ENCODE measurements around the gene ITGB4.

The ITGB4 gene

DNA sequence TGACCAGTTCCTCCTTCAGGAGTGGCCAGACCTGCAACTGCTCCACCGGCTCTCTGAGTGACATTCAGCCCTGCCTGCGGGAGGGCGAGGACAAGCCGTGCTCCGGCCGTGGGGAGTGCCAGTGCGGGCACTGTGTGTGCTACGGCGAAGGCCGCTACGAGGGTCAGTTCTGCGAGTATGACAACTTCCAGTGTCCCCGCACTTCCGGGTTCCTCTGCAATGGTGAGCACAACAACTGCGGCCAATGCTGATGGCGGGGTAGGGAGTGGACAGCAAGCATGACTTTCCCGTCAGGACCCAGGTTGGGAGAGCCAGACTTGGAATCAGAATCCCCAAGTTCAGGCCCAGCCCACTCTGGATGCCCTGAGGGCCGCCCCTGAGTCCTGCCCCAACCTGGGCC is 12.2 kb downstream of the ITGB4 start:
- DNase-seq, result no peak

DNA sequence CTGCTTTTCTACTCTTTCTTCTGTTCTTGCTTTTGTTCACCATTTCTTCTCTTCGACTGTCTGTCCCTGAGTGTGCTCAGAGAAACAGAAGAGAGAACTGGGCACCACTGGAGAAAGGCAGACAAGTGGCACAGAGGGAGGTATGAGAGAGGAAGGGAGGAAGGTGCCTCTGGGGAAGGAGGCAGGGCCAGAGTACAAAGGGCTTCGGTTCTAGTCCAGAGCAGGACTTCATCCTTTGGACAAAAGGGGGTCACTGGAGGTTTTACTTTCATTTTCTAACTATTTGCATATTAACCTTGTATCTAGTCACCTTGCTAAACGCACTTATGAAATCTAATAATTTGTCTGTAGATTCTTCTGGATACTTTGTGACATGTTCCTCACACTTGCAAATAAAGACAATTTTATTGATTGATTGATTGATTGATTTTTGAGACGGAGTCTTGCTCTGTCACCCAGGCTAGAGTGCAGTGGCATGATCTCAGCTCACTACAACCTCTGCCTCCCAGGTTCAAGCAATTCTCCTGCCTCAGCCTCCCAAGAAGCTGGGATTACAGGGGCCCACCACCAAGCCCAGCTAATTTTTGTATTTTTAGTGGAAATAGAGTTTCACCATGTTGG is 13.5 kb downstream of the ITGB4 start:
- DNase-seq, result no peak

DNA sequence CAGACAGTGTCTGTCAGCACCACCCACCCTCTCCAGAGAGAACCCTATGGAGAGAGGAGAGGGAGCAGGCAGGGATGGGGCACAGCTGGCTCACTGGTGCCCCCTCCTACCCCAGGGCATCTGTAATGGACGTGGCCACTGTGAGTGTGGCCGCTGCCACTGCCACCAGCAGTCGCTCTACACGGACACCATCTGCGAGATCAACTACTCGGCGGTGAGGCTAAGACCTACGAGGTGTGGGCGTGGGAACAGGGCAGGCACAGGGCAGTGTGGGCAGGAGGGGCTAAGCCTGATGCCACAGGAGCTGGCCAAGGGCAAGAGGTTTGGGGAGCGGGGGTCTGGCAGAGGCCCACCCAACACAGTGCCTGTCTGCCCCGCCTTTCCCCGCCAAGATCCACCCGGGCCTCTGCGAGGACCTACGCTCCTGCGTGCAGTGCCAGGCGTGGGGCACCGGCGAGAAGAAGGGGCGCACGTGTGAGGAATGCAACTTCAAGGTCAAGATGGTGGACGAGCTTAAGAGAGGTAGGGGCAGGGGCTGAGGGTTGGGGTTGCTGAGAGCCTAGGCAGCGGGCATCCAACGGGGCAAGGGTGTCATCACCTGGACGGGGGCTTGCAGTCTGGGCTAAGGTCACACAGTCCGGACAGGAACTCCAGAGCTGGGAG is 15.0 kb downstream of the ITGB4 start:
- no peak for DNase-seq

DNA sequence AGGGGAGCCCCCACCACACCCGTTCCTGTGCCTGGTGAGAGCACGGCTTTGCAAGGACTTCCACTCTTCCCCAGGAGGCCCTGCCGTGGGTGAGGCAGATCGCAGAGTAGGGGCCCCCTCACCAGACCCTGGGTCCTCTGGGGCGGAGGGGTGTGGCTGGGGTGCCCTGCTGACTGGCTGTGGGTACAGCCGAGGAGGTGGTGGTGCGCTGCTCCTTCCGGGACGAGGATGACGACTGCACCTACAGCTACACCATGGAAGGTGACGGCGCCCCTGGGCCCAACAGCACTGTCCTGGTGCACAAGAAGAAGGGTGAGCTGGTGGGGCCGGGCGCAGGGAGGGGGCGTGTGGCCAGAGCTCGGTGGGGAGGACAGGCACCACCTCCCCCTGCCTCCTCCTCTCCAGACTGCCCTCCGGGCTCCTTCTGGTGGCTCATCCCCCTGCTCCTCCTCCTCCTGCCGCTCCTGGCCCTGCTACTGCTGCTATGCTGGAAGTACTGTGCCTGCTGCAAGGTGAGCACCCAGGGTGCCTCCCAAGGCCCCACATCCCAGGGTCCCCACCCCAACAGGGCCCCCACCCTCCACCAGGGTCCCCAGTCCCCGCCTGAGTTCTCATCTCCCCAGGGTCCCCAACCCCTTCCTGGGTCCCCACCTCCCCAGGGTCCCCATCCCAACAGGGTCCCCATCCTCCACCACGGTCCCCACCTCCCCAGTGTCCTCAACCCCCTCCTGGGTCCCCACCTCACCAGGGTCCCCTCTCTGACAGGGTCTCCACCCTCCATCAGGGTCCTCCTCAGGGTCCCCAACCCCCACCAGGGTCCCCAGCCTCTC is 16.1 kb downstream of the ITGB4 start:
- DNase-seq, result no peak

DNA sequence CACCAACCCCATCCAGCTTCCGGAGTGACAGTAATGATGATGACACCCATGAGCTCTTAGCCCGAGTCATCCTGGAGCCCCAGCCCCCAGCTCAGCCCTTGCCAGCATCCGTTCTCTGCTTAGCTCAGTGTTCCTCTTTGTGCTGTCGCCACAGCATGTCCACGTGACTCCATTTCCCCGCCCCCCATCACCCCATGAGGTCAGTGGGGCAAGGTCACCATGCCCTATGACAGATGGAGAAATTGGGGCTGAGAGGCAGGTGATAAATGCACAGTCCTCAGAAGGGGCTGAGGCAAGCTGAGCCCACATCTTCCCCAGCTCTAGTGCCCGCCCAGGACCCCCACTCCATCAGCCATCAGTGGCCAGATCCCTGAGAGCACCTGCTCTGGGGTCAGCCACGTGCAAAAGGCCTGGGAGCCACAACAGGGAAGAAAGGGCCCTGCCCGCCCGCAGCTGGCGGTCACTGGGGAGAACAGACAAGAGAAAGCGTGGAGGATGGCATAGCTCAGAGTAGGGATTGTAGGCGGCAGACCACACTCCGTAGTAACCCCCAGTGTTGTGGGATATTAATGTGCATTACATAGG is 17.1 kb downstream of the ITGB4 start:
- no peak for DNase-seq

DNA sequence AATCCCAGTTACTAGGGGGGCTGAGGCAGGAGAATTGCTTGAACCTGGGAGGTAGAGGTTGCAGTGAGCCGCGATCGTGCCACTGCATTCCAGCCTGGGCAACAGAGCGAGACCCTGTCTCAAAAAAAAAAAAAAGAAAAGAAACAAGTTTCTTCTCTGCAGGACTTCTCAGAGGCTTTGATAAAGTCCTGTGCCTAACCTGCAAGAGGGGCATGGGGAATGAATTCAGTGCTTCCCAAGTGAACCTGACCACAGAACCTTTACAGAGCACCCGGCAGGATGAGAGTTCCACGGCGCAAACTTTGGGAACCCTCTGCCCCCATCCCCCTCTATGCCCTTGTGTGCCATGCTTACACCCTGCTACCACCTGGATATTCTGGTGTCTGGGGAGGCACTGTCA is 17.9 kb downstream of the ITGB4 start:
- DNase-seq, result no peak

DNA sequence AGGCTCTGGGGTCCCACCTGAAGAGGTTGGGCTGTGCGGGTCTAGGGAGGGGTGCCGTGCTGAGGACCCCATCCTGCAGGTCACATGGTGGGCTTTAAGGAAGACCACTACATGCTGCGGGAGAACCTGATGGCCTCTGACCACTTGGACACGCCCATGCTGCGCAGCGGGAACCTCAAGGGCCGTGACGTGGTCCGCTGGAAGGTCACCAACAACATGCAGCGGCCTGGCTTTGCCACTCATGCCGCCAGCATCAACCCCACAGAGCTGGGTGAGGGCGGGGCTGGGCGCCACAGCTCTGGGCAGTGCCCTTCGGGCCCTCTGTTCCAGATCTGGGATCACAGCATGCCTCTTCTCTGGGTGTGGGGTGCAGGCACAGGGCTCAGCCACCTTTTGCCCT is 18.5 kb downstream of the ITGB4 start:
- no peak for DNase-seq

DNA sequence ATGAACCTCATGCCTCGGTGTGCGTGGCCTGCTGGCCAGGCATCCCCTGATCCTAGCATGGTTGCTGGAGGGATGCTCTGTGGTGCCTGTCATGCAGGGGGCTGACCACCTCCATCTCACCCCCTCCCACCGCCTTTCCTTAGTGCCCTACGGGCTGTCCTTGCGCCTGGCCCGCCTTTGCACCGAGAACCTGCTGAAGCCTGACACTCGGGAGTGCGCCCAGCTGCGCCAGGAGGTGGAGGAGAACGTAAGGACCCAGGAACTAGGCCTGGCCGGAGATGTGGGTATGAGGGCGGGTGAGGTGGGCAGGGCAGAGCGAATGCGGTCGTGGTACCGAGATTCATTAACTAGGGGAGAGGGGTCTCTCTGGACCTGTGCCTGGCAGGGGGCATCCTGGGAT is 19.0 kb downstream of the ITGB4 start:
- DNase-seq, result no peak

DNA sequence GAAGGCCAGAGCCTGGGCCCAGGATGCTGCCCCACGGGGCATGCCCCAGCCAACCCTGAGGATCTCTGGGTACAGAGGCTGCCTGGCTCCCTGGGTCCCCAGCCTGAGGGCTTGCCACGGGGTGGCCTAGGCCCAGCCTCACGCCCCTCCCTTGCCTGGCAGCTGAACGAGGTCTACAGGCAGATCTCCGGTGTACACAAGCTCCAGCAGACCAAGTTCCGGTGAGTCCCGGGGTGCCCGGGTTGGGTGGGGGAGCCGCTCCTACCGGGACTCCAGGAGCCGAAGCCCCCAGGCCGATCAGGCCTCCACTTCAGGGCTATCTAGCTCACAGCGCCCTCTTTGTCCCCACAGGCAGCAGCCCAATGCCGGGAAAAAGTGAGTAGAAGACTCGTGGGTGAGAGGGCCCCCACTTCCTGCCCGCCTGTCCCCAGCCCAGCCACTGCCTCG is 19.4 kb downstream of the ITGB4 start:
- DNase-seq, result no peak

DNA sequence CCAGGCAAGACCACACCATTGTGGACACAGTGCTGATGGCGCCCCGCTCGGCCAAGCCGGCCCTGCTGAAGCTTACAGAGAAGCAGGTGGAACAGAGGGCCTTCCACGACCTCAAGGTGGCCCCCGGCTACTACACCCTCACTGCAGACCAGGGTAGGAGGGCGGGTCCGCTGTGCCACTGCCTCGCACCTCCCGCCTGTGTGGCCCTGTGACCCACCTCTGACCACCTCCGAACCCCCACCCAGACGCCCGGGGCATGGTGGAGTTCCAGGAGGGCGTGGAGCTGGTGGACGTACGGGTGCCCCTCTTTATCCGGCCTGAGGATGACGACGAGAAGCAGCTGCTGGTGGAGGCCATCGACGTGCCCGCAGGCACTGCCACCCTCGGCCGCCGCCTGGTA is 21.1 kb downstream of the ITGB4 start:
- no peak for DNase-seq

DNA sequence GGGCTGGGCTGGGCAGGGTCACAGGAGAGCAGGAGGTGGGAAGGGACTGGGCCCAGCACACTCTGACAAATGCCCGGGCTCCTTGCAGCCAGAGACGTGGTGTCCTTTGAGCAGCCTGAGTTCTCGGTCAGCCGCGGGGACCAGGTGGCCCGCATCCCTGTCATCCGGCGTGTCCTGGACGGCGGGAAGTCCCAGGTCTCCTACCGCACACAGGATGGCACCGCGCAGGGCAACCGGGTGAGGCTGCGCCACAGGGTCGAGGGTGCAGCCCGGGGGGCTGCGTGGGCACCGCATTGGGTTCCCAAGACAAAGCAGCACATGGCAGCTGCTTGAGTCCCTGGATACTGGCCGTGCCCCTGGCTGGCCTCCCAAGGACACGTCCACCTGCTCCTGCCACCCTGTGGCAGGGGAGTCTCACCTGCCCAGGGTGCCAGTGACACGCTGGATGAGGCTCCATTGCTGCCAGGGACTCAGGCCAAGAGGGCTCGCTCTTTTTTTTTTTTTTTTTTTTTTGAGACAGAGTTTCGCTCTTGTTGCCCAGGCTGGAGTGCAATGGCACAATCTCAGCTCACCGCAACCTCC is 22.5 kb downstream of the ITGB4 start:
- no peak for DNase-seq

DNA sequence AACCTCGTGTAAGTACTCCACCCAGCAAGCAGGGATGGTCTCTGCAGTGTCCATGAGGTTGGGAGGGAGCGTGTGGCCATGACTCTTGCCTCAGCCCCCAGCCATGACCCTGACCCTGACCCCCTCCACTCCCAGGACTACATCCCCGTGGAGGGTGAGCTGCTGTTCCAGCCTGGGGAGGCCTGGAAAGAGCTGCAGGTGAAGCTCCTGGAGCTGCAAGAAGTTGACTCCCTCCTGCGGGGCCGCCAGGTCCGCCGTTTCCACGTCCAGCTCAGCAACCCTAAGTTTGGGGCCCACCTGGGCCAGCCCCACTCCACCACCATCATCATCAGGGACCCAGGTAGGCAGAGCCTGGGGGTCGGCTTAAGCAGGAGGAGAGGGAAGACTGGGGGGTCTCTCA is 27.4 kb downstream of the ITGB4 start:
- no peak for DNase-seq

DNA sequence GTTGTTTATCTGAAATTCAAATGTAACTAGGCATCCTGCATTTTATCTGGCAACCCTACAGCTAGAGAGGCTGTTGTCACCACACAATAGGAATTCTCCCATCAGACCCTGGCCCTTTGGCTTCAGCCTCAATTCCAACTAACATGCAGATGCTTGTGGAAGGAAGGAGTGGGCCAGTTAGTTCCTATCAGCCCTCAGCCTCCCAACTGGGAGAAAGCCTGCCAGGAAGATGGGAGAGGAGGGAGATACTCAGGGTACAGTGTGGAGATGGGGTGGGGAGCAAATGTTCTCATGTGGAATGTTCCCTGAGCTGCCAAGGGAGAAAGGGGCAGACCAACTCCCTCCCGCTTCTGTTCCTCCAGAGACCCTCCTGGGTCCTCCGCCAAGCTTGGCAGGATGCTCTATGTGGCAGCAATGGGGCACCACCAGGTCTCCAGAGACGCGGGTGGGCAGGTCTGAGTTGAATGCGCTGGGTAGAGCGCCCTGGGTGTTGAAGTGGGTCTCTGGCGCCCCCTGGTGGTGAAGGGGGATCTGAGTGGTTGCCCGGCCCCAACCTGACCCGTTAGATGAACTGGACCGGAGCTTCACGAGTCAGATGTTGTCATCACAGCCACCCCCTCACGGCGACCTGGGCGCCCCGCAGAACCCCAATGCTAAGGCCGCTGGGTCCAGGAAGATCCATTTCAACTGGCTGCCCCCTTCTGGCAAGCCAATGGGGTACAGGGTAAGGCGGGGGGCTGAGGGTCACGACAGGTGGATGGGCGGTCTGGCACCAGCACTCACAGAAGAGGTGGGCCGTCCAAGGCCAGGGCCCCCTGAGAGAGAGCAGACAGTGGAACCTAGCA is 28.5 kb downstream of the ITGB4 start:
- peak; percentile 88 for DNase-seq

DNA sequence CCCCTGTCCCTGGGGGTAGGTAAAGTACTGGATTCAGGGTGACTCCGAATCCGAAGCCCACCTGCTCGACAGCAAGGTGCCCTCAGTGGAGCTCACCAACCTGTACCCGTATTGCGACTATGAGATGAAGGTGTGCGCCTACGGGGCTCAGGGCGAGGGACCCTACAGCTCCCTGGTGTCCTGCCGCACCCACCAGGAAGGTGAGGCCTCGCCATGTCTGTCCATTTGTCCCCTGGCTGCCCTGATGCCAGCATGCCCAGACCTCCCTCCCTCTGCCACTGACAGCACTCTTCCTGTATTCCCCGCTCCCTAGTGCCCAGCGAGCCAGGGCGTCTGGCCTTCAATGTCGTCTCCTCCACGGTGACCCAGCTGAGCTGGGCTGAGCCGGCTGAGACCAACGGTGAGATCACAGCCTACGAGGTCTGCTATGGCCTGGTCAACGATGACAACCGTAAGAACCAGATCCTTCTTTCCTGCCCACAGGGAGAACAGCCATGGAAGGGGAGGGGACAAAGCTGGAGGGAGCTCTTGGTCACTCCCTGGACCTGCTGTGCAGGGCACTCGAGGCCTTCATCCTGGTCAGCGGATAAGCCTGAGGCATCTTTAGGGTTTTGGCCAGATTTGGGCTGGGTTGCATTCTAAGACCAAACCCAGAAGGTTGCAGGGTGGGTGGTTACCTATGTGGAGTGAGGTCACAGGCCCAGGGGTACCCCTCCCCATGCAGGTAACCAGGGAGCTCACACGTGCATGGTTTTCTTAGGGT is 29.6 kb downstream of the ITGB4 start:
- no peak for DNase-seq

DNA sequence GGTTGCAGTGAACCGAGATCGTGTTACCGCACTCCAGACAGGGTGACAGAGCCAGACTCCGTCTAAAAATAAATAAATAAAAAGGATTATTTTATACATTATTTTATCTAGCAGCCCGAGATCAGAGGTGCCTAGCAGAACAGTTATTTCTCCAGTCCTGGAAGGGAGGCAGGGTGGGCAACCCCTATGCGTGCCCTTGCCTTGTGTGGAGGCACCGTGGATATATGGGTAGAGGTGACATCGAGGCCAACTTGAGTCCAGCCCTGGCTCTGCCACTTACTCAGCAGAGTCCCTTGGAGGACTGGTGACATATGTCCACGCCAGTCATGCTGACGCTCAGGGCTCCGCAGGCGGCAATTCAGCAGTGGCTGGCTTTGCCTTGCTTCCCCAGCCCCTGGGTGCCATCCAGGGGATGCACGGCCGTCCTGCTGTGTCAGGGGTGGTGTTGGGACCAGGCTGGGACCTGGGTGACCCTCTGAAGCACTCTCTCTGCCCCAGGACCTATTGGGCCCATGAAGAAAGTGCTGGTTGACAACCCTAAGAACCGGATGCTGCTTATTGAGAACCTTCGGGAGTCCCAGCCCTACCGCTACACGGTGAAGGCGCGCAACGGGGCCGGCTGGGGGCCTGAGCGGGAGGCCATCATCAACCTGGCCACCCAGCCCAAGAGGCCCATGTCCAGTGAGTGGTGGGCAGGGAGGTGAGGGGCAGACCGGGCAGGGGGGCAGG is 30.6 kb downstream of the ITGB4 start:
- DNase-seq, result no peak

DNA sequence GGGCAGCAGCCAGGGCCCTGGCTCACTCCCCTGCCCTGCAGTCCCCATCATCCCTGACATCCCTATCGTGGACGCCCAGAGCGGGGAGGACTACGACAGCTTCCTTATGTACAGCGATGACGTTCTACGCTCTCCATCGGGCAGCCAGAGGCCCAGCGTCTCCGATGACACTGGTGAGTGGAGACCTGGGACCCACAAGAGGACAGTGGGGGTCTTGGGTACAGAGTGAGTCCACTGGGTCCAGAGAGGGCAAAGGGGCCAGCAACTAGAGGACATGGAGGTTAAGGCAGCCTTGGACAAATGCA is 31.1 kb downstream of the ITGB4 start:
- no peak for DNase-seq

DNA sequence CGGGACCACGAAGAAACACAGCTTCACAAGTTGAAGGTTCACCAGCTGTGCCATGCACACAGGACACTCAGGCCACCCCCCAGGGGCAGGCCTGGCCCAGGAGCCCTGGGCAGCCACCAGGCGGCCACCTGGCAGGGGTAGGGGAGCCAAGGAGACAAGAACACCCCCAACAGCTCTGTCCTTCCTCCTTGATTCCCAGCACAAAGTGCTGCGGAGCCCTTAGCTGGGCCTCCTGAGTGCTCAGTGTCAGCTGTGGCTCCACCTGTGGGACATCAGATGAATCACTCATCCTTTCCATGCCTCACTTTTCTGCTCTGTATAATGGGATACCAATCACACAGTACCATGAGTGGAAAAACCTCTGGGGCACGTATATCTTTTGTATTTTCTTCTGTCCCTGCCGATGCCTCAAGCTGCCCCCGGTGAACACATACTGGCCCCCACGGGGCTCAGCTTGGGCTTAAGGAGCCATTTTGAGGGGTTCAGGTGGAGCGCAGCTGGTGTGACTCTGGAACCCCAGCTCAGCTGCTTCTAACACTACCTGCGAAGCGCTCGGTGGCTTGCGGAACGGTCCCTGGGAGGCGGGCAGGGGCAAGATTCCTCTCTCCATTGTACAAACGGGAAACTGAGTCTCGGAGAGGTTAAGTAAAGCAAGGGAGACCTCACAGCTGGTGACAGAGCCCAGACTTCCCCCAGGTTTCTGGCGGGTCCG is 31.7 kb downstream of the ITGB4 start:
- no peak for DNase-seq

DNA sequence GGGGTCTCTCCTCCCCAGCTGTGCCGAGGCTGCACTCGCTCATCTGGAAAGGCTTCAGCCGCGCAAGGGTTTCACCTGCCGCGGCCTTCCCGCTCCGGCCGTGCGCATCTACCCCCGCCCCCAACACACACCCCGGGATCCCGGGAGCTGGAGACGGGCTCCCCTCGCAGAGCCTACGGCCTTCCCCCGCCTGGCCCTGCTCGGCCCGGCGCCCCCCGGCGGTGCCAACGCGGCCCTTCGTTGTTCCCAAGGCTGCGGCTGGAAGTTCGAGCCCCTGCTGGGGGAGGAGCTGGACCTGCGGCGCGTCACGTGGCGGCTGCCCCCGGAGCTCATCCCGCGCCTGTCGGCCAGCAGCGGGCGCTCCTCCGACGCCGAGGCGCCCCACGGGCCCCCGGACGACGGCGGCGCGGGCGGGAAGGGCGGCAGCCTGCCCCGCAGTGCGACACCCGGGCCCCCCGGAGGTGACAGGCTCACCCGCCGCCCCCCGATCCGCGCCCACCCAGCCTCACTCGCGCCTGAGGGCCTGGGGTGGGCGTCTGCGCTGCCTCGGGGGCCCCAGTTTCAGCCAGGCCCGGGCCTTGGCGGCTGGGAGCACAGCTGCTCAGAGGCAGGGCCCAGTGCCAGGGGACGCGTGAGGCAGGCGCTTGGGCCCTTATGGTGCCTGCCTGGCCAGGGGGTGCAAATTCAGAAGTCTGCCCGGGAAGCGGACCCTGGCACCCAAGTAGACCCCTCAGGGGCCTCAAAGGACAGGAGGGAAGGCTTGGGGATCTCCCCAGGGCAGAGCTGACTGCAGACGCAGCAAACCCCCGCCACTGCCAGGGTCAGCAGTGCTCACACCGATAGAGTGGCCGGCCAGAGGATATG is 32.5 kb downstream of the ITGB4 start:
- DNase-seq, result peak; percentile 79
